Smooth muscle cell (in vitro differentiated cells): ENCODE results near the gene COL25A1. TPM values are rescaled to one million over a fixed set of nuclear protein-coding genes. Genes with fewer than 3 reads are reported as not detected.

Source experiments
- DNase-seq: peaks from one replicate; lab custom pipeline; 2025; ENCODE audit not compliant: unreplicated experiment; lab: John Stamatoyannopoulos, UW
- H2AFZ ChIP-seq: fragments of 200-600 bp; sonication (generic); 2 replicates; pipeline ENCODE4 v1.6.0; 2016; ENCODE audit warnings: antibody characterized with exemption, low read depth, mild to moderate bottlenecking
- H3F3A ChIP-seq: fragments of 200-600 bp; sonication (generic); 2 replicates; pipeline ENCODE4 v1.6.0; 2017; ENCODE audit warnings: antibody characterized with exemption, low read depth
- H3K27ac ChIP-seq: fragments of 200-600 bp; sonication (generic); 2 replicates; pipeline ENCODE4 v1.5.1; 2016; ENCODE audit warnings: low read depth, mild to moderate bottlenecking
- H3K27me3 ChIP-seq: fragments of 200-600 bp; sonication (generic); 2 replicates; pipeline ENCODE4 v1.6.1; 2016; ENCODE audit warnings: low read depth, mild to moderate bottlenecking
- H3K36me3 ChIP-seq: fragments of 200-600 bp; sonication (generic); 2 replicates; pipeline ENCODE4 v1.5.1; 2016; ENCODE audit warnings: low read depth
- H3K4me1 ChIP-seq: fragments of 200-600 bp; sonication (generic); 2 replicates; pipeline ENCODE4 v1.5.1; 2016; ENCODE audit warnings: low read depth
- H3K4me2 ChIP-seq: fragments of 200-600 bp; sonication (generic); 2 replicates; pipeline ENCODE4 v1.6.0; 2016; ENCODE audit warnings: mild to moderate bottlenecking
- H3K4me3 ChIP-seq: fragments of 200-600 bp; sonication (generic); 2 replicates; pipeline ENCODE4 v1.5.1; 2016; ENCODE audit warnings: mild to moderate bottlenecking
- H3K79me2 ChIP-seq: fragments of 200-600 bp; sonication (generic); 2 replicates; pipeline ENCODE4 v1.6.0; 2016; ENCODE audit warnings: low read depth, mild to moderate bottlenecking
- H3K9ac ChIP-seq: fragments of 200-600 bp; sonication (generic); 2 replicates; pipeline ENCODE4 v1.6.0; 2016; ENCODE audit warnings: low read depth
- H3K9me3 ChIP-seq: fragments of 200-600 bp; sonication (generic); replicated peaks from 2 replicates; pipeline ENCODE4 v1.5.1; 2016; ENCODE audit warnings: low read depth
- H4K20me1 ChIP-seq: fragments of 200-600 bp; sonication (generic); 2 replicates; pipeline ENCODE4 v1.6.0; 2016; ENCODE audit warnings: low read depth
- WGBS: methylation state at CpG from one replicate; pipeline ENCODE4 v1.1.7; 2016; ENCODE audit warnings: low lambda C conversion rate; 5-methylcytosine and 5-hydroxymethylcytosine counted together
- polyA plus RNA-seq: library from polyadenylated mRNA; unstranded; fragments of >200 nt; fragmentation: Nextera tagmentation; extraction: Ambion mirVana; gene quantifications from 2 replicates; pipeline ENCODE4 v1.2.1, GENCODE V29; 2016
- total RNA-seq: library from RNA; depleted of rRNA; stranded (reverse); fragments of >200 nt; gene quantifications from 2 replicates; pipeline ENCODE4 v1.2.3, GENCODE V29; 2014
- TF ChIP-seq, protein P1 (sequence below): fragments of 200-600 bp; sonication (generic); IDR thresholded peaks from 2 replicates; pipeline ENCODE4 v1.5.1; 2017; ENCODE audit warnings: borderline replicate concordance, mild to moderate bottlenecking, antibody characterized with exemption; ENCODE audit not compliant: insufficient read depth, poor library complexity, severe bottlenecking

The COL25A1 gene
- total and polyA plus RNA-seq, 2 experiments from 2014 or later = 2.9 to 4.7 TPM

DNA sequence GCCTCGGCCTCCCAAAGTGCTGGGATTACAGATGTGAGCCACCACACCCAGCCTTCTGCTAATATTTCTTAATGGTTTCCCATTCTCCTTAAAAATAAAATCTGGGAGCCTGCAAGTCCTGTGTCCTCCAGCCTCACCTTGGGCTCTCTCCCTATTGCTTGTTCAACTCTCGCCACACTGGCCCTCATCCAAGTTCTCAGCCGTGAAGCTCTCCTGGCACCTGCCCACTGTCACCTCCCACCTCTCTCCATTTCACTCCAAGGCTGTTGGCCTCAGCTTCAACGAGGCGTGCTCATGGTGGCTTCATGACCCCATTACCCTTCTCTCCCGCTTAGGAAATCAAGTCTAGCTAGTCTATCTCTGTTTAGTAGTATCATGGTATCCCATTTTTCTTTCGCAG, 530.1 kb downstream of the COL25A1 start:
- Histone ChIP-seq H2AFZ (no peak overlapping the region), H3K4me2 (no peak overlapping the region), H3K27me3 (no peaks in the 10 kb centered on the region), H3K9ac (no peak overlapping the region), H3F3A (no peaks in the 10 kb centered on the region), H3K79me2 (no peaks in the 10 kb centered on the region), H3K36me3 (no peaks in the 10 kb centered on the region), H3K27ac (no peak overlapping the region), H3K9me3 (no peaks in the 10 kb centered on the region), H3K4me1 (no peaks in the 10 kb centered on the region), H3K4me3 (no peak overlapping the region), H4K20me1 (no peaks in the 10 kb centered on the region)
- whole genome bisulfite sequencing = 92% methylated on average over 7 of the region's 7 CpGs
- DNase-seq = no peak
- TF ChIP-seq, protein P1, sequence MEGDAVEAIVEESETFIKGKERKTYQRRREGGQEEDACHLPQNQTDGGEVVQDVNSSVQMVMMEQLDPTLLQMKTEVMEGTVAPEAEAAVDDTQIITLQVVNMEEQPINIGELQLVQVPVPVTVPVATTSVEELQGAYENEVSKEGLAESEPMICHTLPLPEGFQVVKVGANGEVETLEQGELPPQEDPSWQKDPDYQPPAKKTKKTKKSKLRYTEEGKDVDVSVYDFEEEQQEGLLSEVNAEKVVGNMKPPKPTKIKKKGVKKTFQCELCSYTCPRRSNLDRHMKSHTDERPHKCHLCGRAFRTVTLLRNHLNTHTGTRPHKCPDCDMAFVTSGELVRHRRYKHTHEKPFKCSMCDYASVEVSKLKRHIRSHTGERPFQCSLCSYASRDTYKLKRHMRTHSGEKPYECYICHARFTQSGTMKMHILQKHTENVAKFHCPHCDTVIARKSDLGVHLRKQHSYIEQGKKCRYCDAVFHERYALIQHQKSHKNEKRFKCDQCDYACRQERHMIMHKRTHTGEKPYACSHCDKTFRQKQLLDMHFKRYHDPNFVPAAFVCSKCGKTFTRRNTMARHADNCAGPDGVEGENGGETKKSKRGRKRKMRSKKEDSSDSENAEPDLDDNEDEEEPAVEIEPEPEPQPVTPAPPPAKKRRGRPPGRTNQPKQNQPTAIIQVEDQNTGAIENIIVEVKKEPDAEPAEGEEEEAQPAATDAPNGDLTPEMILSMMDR = no peak

DNA sequence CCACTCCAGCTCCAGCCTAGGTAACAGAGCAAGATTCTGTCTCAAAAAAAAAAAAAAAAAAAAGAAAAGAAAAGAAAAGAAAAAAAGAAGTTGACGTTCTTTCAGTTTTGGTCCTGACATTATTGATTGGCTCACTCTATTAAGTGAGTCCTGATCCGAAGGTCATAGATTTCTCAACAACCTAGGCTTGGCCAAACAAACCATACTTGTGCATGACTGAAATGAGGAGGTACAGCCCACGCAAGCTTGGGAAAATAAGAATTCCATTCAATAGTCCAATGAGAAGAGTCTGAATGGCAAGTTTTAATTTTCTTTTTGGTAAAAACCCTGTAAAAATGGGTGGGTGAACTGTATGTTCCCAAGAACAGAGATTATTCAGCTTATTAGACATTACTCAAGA, 536.4 kb downstream of the COL25A1 start:
- H3K36me3 ChIP-seq = no peaks in the 10 kb centered on the region
- TF ChIP-seq, protein P1 = no peak
- H3F3A ChIP-seq = no peaks in the 10 kb centered on the region
- no peak overlapping the region for H3K27ac ChIP-seq
- no peak overlapping the region for H3K4me3 ChIP-seq
- H2AFZ ChIP-seq = no peak overlapping the region
- no peaks in the 10 kb centered on the region for H4K20me1 ChIP-seq
- no peak overlapping the region for H3K9ac ChIP-seq
- H3K4me2 ChIP-seq = no peak overlapping the region
- DNase-seq = no peak
- H3K4me1 ChIP-seq = no peaks in the 10 kb centered on the region
- peaks cover 29% of the 10 kb centered on the region for H3K27me3 ChIP-seq
- H3K9me3 ChIP-seq = no peaks in the 10 kb centered on the region
- 94% methylated on average over 3 of the region's 3 CpGs for WGBS
- H3K79me2 ChIP-seq = no peaks in the 10 kb centered on the region

DNA sequence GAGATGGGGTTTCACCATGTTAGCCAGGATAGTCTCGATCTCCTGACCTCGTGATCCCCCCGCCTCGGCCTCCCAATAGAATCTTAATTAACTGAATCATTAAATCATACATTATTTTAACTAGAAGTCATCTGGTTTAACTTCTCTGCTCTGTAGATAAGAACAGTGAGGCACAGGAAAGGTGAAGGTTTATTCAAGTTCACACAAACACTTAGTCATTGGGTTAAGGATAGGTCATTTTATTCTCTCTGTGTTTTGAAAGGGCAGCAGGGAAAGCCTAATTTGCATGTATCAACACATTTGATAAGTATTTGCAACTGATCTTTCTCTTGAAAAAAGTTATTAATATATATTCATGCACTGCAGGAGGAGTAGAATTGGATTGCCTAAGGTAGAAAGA, 538.5 kb downstream of the COL25A1 start:
- Histone ChIP-seq H3K4me1 (no peaks in the 10 kb centered on the region), H3F3A (no peaks in the 10 kb centered on the region), H4K20me1 (no peaks in the 10 kb centered on the region), H3K4me3 (no peak overlapping the region), H3K79me2 (no peaks in the 10 kb centered on the region), H3K27ac (no peak overlapping the region), H3K9me3 (no peaks in the 10 kb centered on the region), H3K4me2 (no peak overlapping the region), H3K9ac (no peak overlapping the region), H3K27me3 (peaks cover 43% of the 10 kb centered on the region), H2AFZ (no peak overlapping the region), H3K36me3 (no peaks in the 10 kb centered on the region)
- 93% methylated on average over 4 of the region's 4 CpGs for WGBS
- no peak for DNase-seq
- TF ChIP-seq, protein P1 = no peak

DNA sequence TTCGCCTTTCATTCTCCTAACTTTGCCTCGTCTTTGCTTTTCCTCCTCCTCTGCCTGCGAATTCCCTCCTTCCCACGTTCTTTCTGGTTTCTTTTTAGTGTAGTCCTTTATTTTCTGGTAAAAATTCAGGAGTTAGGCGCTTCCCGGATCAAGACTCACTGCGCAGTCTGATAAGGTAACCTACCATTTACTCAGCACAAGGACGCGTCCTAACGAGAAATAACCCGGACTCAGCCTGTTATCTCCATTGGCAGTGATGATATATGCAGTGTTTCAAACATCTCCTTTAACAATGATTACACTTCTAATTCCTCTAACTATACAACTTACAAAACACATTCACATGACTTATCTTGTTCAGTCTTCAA, 539.2 kb downstream of the COL25A1 start:
- H3K4me2 ChIP-seq = peak overlapping the region; percentile 85
- WGBS = 23% methylated on average over 11 of the region's 11 CpGs

More for the DNA sequence above, 539.2 kb downstream of the COL25A1 start:
- no peaks in the 10 kb centered on the region for H3F3A ChIP-seq
- H3K4me3 ChIP-seq = peak overlapping the region; percentile 52
- no peak overlapping the region for H3K9ac ChIP-seq
- H3K36me3 ChIP-seq = no peaks in the 10 kb centered on the region
- TF ChIP-seq, protein P1 = no peak
- no peaks in the 10 kb centered on the region for H3K79me2 ChIP-seq
- H3K9me3 ChIP-seq = no peaks in the 10 kb centered on the region
- no peak overlapping the region for H3K27ac ChIP-seq
- DNase-seq = no peak
- H4K20me1 ChIP-seq = no peaks in the 10 kb centered on the region
- no peaks in the 10 kb centered on the region for H3K4me1 ChIP-seq
- peak overlapping the region; percentile 87 for H2AFZ ChIP-seq
- peaks cover 43% of the 10 kb centered on the region for H3K27me3 ChIP-seq
